ENCODE data around the gene NISCH.

GRCh38 chr3:52442409-52443267 lies 12.8 kb upstream of the NISCH start:
- TF ChIP-seq CTCF (conservative IDR thresholded peaks at IDR 0.05; ENCODE audit: low read depth in 2 of 2) (no peak), EZH2 (IDR thresholded peaks at IDR 0.05; ENCODE audit: low read depth, unreplicated experiment) (no peak), POLR2AphosphoS5 (IDR thresholded peaks at IDR 0.05; ENCODE audit: low read depth) (no peak), REST (IDR thresholded peaks at IDR 0.05; ENCODE audit: unreplicated experiment) (no peak), EZH2phosphoT487 (IDR thresholded peaks at IDR 0.05; ENCODE audit: unreplicated experiment) (no peak), CREB1 (CRISPR knock-in tag; IDR thresholded peaks at IDR 0.05; ENCODE audit: low read depth) (no peak), ZNF331 (CRISPR knock-in tag; IDR thresholded peaks at IDR 0.05; ENCODE audit: low read depth) (no peak), JUNB (IDR thresholded peaks at IDR 0.05; ENCODE audit: unreplicated experiment) (no peak), STAT1 (IDR thresholded peaks at IDR 0.05; ENCODE audit: unreplicated experiment) (no peak), ZNF114 (CRISPR knock-in tag; IDR thresholded peaks at IDR 0.05) (no peak), ZNF462 (CRISPR knock-in tag; IDR thresholded peaks at IDR 0.05) (no peak)

Measured in GM23338 (cell line).